ENCODE results near the gene FXYD3.
"Not testable (repeated sequence)": the region's sequence is repeated elsewhere in the genome, so short reads cannot be mapped to it uniquely, and the experiment has no call there.

FXYD3 gene

GRCh38 chr19:35124098-35125060, 8.8 kb downstream of the FXYD3 start:
- peak; percentile 86 for DNase-seq (ENCODE audit: low read depth)

GRCh38 chr19:35125270-35125717, 9.7 kb downstream of the FXYD3 start:
- no peak for DNase-seq (ENCODE audit: low read depth)

GRCh38 chr19:35125749-35126623, 10.4 kb downstream of the FXYD3 start:
- DNase-seq (ENCODE audit: low read depth), result no peak

- DNase-seq (ENCODE audit: low read depth), result no peak
These were observed 11.0 kb downstream of the FXYD3 start for GRCh38 chr19:35126624-35126959.

GRCh38 chr19:35127871-35128270, 12.2 kb downstream of the FXYD3 start:
- DNase-seq (ENCODE audit: low read depth), result no peak

GRCh38 chr19:35128398-35129057, 12.9 kb downstream of the FXYD3 start:
- no peak for DNase-seq (ENCODE audit: low read depth)

- DNase-seq (ENCODE audit: low read depth), result not testable (repeated sequence)
These were observed 14.2 kb downstream of the FXYD3 start for GRCh38 chr19:35129724-35130274.

GRCh38 chr19:35130761-35131720, 15.4 kb downstream of the FXYD3 start:
- no peak for DNase-seq (ENCODE audit: low read depth)

- no peak for DNase-seq (ENCODE audit: low read depth)
These were observed 16.6 kb downstream of the FXYD3 start for GRCh38 chr19:35132254-35132653.

GRCh38 chr19:35133826-35134225, 18.2 kb downstream of the FXYD3 start:
- no peak for DNase-seq (ENCODE audit: low read depth)

- no peak for DNase-seq (ENCODE audit: low read depth)
These were observed 19.1 kb downstream of the FXYD3 start, which contains the start of gene LGI4 for GRCh38 chr19:35134601-35135242. TSS of gene LGI4 (minus strand) at chr19:35135059. CDS start at chr19:35134680, 379 bp downstream.

GRCh38 chr19:35135389-35135909, 19.8 kb downstream of the FXYD3 start:
- DNase-seq (ENCODE audit: low read depth), result peak; percentile 54

- no peak for DNase-seq (ENCODE audit: low read depth)
These were observed 20.6 kb downstream of the FXYD3 start for GRCh38 chr19:35136231-35136630.

- DNase-seq (ENCODE audit: low read depth), result no peak
These were observed 21.5 kb downstream of the FXYD3 start for GRCh38 chr19:35136977-35137702.

GRCh38 chr19:35138305-35138892, 22.8 kb downstream of the FXYD3 start, which contains the start of gene FXYD1:
TSS of gene FXYD1 (plus strand) at chr19:35138824. CDS start at chr19:35140080, 1,256 bp downstream.
- DNase-seq (ENCODE audit: low read depth), result no peak

- DNase-seq (ENCODE audit: low read depth), result no peak
These were observed 24.8 kb downstream of the FXYD3 start for GRCh38 chr19:35140207-35140961.

GRCh38 chr19:35140962-35141836, 25.6 kb downstream of the FXYD3 start:
- peak; percentile 83 for DNase-seq (ENCODE audit: low read depth)

Data from iris pigment epithelial cell (primary cell).